ENCODE data around the gene SLC47A2. TPM values are rescaled to one million over a fixed set of nuclear protein-coding genes. Genes with fewer than 3 reads are reported as not detected.
A peak's percentile ranks its signal among the peaks of the same experiment; 100 is the strongest.

Gene SLC47A2
- total and polyA plus RNA-seq, 9 donors = 0.13 to 0.53 (median 0.22) TPM; not detected in 1

DNA sequence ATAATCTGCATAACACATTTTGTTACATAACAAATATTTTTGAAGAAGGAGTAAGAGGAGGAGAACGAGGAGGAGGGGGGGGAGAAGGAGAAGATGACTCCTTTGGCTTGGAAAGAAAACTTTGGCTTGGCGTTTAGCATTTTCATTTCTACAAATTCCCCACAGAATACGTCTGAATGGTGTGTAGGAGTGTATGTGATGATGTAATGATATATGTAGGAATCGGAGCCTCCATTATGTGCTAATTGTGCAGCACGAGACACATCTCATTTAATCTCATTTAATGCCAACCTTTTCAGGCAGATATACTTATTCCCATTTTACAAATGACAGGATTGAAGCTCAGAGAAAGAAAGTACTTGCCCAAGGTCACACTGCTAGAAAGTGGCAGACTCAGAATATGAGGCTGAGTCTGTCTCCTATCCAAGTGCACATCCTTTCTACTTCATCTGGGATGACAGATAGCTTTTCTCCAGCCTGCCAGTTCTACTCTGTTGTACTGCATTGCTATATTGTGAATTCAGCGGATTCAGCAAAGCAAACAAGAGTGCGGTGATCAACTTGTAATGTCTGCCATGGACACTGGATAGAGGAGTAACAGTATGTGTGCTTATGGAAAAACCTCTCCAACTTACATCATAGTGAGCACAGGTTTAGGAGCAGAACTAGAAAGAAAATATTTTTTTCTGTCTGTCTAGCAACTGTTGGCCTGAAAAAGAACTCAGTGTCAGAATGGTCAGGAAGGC, 10.4 kb upstream of the SLC47A2 start:
- no CpG with 5 or more reads among the region's 7 CpGs for WGBS (ENCODE audit: insufficient coverage)
- Histone ChIP-seq H3K4me1 (ENCODE audit: control insufficient read depth, insufficient read depth, low read length) (peaks cover 59% of the 10 kb centered on the region), H3K4me3 (ENCODE audit: low read length) (no peak overlapping the region), H3K27ac (ENCODE audit: low read length) (peak overlapping the region; percentile 100), H3K36me3 (ENCODE audit: control insufficient read depth, insufficient read depth, low read length) (no peaks in the 10 kb centered on the region), H3K9me3 (replicated peaks; ENCODE audit: control insufficient read depth, low read depth, low read length) (no peaks in the 10 kb centered on the region), H3K27me3 (ENCODE audit: control insufficient read depth, insufficient read depth, low read length) (no peaks in the 10 kb centered on the region)
- DNase-seq = peak; percentile 82

DNA sequence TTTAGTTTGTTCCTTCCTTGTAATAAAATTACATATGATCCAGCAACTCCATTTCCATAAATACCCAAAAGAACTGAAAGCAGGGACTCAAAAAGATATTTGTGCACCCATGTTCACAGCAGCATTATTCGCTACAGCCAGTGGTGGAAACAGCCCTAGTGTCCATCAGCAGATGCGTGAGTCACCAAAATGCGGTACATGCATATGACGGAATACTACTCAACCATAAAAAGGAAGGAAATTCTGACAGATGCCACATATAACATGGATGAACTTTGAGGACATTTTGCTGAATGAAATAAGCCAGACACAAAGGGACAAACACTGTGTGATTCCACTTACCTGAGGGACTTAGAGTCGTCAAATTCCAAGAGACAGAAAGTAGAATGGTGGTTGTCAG, 9.1 kb upstream of the SLC47A2 start:
- Histone ChIP-seq H3K4me1 (ENCODE audit: control insufficient read depth, insufficient read depth, low read length) (peaks cover 62% of the 10 kb centered on the region), H3K4me3 (ENCODE audit: low read length) (no peak overlapping the region), H3K27me3 (ENCODE audit: control insufficient read depth, insufficient read depth, low read length) (no peaks in the 10 kb centered on the region), H3K9me3 (replicated peaks; ENCODE audit: control insufficient read depth, low read depth, low read length) (no peaks in the 10 kb centered on the region), H3K27ac (ENCODE audit: low read length) (no peak overlapping the region), H3K36me3 (ENCODE audit: control insufficient read depth, insufficient read depth, low read length) (no peaks in the 10 kb centered on the region)
- no peak for DNase-seq
- 100% methylated on average over 1 of the region's 5 CpGs for WGBS (ENCODE audit: insufficient coverage)

DNA sequence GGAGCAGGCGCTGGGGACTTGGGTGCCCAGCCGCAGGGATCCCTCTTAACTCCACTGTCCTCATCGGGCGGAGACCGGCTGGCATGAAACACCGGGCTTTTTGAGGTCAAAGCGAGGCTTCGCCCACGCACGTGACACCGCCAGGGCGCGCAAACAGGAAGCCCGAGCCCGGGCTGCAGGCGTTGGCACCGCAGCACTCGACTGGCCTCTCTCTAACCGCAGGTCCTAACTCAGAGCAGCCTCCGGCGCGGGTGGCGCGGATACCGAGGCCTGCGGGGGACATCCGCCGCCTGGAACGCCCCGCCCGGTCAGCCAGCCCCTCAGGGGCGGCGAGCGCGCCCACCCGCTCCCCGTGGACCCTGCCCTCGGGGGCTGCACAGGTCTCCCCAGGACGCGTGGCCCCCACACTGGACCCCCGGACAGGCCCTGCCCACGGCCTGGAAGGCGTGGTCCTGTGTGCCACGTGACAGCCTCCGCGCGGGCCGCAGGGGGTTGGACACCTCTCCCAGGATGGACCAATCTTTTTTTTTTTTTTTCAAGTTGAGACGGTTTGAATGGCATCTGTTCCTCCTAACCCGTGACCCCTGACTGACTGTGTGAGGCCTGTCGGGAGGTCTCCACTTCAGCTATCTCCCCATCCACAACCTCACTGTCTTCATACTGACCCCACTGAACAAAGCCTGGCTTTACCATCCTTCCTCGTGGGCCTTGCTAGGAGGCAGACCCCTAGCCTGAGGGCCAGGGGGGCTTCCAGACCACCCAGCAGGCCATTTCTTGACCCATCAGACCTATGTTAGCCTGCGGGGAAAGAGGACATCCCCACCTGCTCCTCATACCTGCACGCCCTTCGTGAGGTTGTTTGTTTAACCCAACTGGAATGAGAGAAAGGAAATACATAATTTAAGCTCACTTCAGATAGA, 8.4 kb upstream of the SLC47A2 start:
- Histone ChIP-seq H3K36me3 (ENCODE audit: control insufficient read depth, insufficient read depth, low read length) (no peaks in the 10 kb centered on the region), H3K27me3 (ENCODE audit: control insufficient read depth, insufficient read depth, low read length) (no peaks in the 10 kb centered on the region), H3K9me3 (replicated peaks; ENCODE audit: control insufficient read depth, low read depth, low read length) (no peaks in the 10 kb centered on the region), H3K4me1 (ENCODE audit: control insufficient read depth, insufficient read depth, low read length) (peaks cover 65% of the 10 kb centered on the region), H3K4me3 (ENCODE audit: low read length) (no peak overlapping the region), H3K27ac (ENCODE audit: low read length) (no peak overlapping the region)
- peak; percentile 51 for DNase-seq
- 45% methylated on average over 52 of the region's 55 CpGs for WGBS (ENCODE audit: insufficient coverage)

DNA sequence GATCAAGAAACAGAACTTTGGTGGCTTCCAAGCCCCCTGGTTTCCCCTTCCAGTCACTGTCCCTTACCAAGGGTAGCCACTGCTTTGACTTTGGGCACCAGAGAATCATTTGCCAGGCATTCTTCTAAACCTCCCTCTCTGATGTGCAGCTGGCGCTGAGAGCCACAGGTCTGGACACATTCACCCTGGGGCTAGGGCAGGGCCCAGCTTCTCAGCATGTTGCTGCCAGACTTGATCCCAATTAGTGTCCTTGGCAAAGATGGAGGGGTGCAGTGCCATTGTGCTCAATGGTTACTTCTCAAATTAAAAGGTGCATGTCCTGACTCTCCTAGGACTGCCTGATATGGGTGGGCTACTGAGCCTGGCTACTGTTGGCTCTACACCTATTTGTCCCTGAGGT, 7.6 kb upstream of the SLC47A2 start:
- no peaks in the 10 kb centered on the region for H3K9me3 ChIP-seq (replicated peaks; ENCODE audit: control insufficient read depth, low read depth, low read length)
- no peak for DNase-seq
- no peaks in the 10 kb centered on the region for H3K27me3 ChIP-seq (ENCODE audit: control insufficient read depth, insufficient read depth, low read length)
- H3K27ac ChIP-seq (ENCODE audit: low read length) = no peak overlapping the region
- WGBS (ENCODE audit: insufficient coverage) = 100% methylated on average over 1 of the region's 1 CpG
- no peak overlapping the region for H3K4me3 ChIP-seq (ENCODE audit: low read length)
- peaks cover 59% of the 10 kb centered on the region for H3K4me1 ChIP-seq (ENCODE audit: control insufficient read depth, insufficient read depth, low read length)
- no peaks in the 10 kb centered on the region for H3K36me3 ChIP-seq (ENCODE audit: control insufficient read depth, insufficient read depth, low read length)

DNA sequence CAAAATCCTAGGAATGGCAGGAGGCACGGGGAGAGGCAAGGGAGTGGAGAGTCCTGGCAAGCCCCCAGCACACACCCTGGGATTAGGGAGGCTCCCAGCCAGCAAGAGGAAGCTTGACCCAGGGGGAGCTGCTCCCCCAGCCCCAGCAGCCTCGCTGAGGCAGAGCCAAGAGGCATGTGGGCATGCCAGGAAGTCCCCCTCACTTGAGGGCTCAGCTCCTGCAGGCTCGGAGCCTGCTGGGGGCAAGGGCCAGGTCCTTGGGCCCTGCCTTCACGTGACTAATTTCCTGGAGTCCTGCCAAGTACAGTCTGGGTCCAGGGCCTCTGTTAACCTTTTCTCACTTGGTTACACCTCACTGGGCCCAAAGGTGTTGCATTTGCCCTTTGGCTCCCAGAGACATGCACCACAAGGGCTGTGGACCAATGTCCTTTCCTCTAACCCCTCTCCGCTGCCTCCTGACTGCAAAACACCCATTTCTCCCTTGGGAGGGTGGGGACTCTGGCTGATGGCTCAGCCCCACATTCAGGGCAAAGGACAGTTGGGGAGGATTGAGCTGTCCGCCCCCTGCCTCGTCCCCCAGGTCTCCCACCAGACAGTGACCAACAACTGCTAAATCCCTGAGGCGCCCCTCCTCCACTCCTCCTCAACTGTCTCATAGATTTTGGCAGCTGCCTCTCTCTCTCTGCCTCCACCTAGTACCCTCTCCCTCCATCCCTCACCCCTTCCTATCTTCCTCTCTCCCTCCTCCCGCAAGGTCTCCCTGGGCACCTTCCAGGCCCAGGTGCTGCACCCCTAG, 4.4 kb upstream of the SLC47A2 start:
- peaks cover 56% of the 10 kb centered on the region for H3K4me1 ChIP-seq (ENCODE audit: control insufficient read depth, insufficient read depth, low read length)
- DNase-seq = no peak
- no peaks in the 10 kb centered on the region for H3K27me3 ChIP-seq (ENCODE audit: control insufficient read depth, insufficient read depth, low read length)
- 39% methylated on average over 7 of the region's 9 CpGs for WGBS (ENCODE audit: insufficient coverage)
- peak overlapping the region; percentile 62 for H3K27ac ChIP-seq (ENCODE audit: low read length)
- H3K9me3 ChIP-seq (replicated peaks; ENCODE audit: control insufficient read depth, low read depth, low read length) = no peaks in the 10 kb centered on the region
- H3K36me3 ChIP-seq (ENCODE audit: control insufficient read depth, insufficient read depth, low read length) = no peaks in the 10 kb centered on the region
- no peak overlapping the region for H3K4me3 ChIP-seq (ENCODE audit: low read length)

DNA sequence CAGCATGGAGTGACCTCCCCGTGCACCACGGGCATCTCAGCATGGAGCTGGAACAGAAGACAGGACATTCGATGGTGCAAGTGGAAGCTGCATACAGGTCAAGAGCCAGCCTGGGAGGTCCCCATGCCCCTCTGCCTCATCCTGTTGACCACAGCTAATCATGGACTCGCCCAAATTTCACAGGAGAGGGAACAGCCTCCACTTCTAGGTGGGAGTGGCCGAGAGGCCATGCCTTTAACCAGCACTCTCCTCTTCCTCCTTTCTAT, 3.8 kb upstream of the SLC47A2 start:
- H3K4me1 ChIP-seq (ENCODE audit: control insufficient read depth, insufficient read depth, low read length) = peaks cover 55% of the 10 kb centered on the region
- no peak overlapping the region for H3K27ac ChIP-seq (ENCODE audit: low read length)
- no peak for DNase-seq

DNA sequence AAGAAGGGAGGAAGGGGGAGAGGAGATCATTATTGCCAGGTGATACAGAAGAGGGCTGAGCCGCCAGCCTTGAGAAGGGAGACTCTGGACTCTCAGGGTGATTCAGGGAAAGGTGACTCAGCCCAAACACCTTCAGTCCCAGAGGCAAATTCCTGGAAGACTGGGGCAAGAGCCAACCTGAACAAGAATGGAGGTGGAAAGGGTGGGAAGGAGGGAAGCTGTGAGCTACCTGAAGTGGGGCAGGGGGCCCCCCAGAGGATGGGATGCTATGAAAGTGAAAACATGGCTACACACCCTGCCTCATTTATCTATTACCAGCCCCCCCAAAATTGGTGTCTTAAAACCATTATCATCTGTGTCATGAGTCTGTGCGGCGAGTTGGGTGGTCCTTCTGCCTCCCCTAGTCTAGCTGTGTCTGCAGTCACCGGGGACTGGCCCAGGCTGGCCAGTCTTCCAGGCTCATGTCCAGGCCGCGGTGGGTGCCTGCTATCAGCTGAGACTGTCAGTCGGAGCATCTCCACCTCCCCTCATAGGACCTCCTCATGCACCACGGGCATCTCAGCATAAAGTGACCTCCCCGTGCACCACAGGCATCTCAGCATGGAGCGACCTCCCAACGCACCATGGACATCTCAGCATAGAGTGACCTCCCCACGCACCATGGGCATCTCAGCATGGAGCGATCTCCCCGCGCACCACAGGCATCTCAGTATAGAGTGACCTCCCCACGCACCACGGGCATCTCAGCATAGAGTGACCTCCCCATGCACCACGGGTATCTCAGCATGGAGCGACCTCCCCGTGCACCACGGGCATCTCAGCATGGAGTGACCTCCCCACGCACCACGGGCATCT, 3.2 kb upstream of the SLC47A2 start:
- WGBS (ENCODE audit: insufficient coverage) = 94% methylated on average over 21 of the region's 23 CpGs
- no peaks in the 10 kb centered on the region for H3K9me3 ChIP-seq (replicated peaks; ENCODE audit: control insufficient read depth, low read depth, low read length)
- no peak for DNase-seq
- H3K27me3 ChIP-seq (ENCODE audit: control insufficient read depth, insufficient read depth, low read length) = no peaks in the 10 kb centered on the region
- no peak overlapping the region for H3K27ac ChIP-seq (ENCODE audit: low read length)
- H3K4me3 ChIP-seq (ENCODE audit: low read length) = no peak overlapping the region
- H3K36me3 ChIP-seq (ENCODE audit: control insufficient read depth, insufficient read depth, low read length) = no peaks in the 10 kb centered on the region
- peaks cover 52% of the 10 kb centered on the region for H3K4me1 ChIP-seq (ENCODE audit: control insufficient read depth, insufficient read depth, low read length)

More for the DNA sequence above, 3.8 kb upstream of the SLC47A2 start:
- Histone ChIP-seq H3K9me3 (replicated peaks; ENCODE audit: control insufficient read depth, low read depth, low read length) (no peaks in the 10 kb centered on the region), H3K36me3 (ENCODE audit: control insufficient read depth, insufficient read depth, low read length) (no peaks in the 10 kb centered on the region), H3K27me3 (ENCODE audit: control insufficient read depth, insufficient read depth, low read length) (no peaks in the 10 kb centered on the region), H3K4me3 (ENCODE audit: low read length) (no peak overlapping the region)
- 86% methylated on average over 4 of the region's 5 CpGs for WGBS (ENCODE audit: insufficient coverage)

DNA sequence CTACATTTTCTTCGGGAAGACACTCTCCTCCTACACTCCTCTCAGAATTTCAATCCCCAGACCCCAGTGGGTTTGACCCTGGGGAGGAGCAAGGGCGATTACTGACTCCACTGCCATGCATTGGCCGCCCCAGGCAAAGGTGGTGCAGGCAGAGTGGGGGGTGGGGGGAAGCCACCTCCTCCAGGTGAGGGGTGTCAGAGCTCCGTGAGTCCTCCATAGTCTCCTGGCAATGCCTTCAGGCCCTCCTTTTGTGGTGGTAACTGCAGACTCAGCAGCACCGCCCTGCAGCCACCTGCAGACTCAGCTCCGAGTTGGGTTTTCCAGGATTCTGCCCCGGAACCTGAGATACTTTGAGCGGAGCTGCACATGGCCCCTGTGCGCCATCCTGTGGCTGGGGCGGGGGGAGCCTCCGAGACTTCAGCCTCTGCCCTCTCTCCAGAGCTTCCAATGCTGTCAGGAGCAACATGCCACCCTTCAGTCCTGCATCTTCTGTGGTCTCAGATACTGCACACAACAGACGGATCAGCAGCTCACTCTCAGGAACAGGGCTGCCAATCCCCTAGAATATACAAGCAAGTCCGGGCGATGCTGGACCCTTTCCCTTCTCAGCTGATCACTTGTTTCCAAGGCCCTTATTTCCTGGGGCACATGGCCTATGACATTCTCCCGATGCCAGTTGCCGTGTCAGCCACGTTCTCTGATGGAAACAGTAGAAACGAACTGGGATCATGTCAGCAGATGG, 2.4 kb upstream of the SLC47A2 start:
- H3K9me3 ChIP-seq (replicated peaks; ENCODE audit: control insufficient read depth, low read depth, low read length) = no peaks in the 10 kb centered on the region
- DNase-seq = no peak
- WGBS (ENCODE audit: insufficient coverage) = 78% methylated on average over 16 of the region's 18 CpGs
- no peak overlapping the region for H3K27ac ChIP-seq (ENCODE audit: low read length)
- no peaks in the 10 kb centered on the region for H3K27me3 ChIP-seq (ENCODE audit: control insufficient read depth, insufficient read depth, low read length)
- no peaks in the 10 kb centered on the region for H3K36me3 ChIP-seq (ENCODE audit: control insufficient read depth, insufficient read depth, low read length)
- peaks cover 44% of the 10 kb centered on the region for H3K4me1 ChIP-seq (ENCODE audit: control insufficient read depth, insufficient read depth, low read length)
- H3K4me3 ChIP-seq (ENCODE audit: low read length) = no peak overlapping the region

DNA sequence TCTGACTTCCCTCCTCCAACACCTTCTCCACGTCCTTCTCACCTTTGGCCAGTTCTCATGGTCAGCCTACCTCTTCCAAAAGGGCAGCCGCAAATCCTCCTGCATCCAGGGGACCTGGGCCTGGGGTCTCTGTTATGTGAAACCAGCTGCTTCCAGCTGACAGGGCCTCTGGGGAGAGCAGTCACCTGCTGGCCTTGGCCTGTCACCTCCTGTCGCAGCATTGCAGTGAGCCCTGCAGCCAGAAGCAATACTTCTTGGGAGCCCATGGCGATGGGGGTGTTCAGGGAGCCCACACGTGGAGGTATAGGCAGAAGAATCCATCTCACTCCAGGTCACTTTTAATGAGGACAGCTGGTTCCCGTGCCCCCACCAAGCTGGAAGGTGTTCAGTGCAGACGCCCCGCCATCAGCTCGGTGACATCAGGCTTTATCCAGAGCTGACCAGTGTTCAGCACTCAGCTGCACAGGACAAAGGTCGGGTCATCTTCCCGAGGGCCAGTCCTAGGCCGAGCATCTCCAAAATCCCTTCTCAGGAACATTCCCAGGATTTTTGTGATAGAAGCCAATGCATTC, 1.7 kb upstream of the SLC47A2 start:
- 63% methylated on average over 12 of the region's 12 CpGs for WGBS (ENCODE audit: insufficient coverage)
- Histone ChIP-seq H3K27me3 (ENCODE audit: control insufficient read depth, insufficient read depth, low read length) (no peaks in the 10 kb centered on the region), H3K27ac (ENCODE audit: low read length) (no peak overlapping the region), H3K4me3 (ENCODE audit: low read length) (no peak overlapping the region), H3K36me3 (ENCODE audit: control insufficient read depth, insufficient read depth, low read length) (no peaks in the 10 kb centered on the region), H3K4me1 (ENCODE audit: control insufficient read depth, insufficient read depth, low read length) (peaks cover 43% of the 10 kb centered on the region), H3K9me3 (replicated peaks; ENCODE audit: control insufficient read depth, low read depth, low read length) (no peaks in the 10 kb centered on the region)
- DNase-seq = no peak

Measured in muscle of leg (tissue), 11 donors.